GM10248 (cell line): ENCODE data around the gene ACAD10.
"Not testable (repeated sequence)": the region's sequence is repeated elsewhere in the genome, so short reads cannot be mapped to it uniquely, and the experiment has no call there.

Experiments
- CTCF ChIA-PET: fragments of 300-600 bp; sonication (Branson Sonifier 250); formaldehyde crosslinking; extraction: SDS; loops from one replicate; lab custom pipeline; 2021; ENCODE audit warnings: antibody characterized with exemption; lab: Yijun Ruan, JAX
- POLR2A ChIA-PET: fragments of 350-650 bp; sonication (Branson Sonifier 250); formaldehyde crosslinking; extraction: SDS; loops from one replicate; lab custom pipeline; 2020; ENCODE audit warnings: antibody characterized with exemption; lab: Yijun Ruan, JAX
- DNase-seq: peaks from one replicate; pipeline ENCODE4 v3.0.0; 2012; ENCODE audit errors: extremely low spot score
- TF ChIP-seq, protein P1 (sequence below): IDR thresholded peaks from 2 replicates; pipeline ENCODE4 v1.5.1; 2012; ENCODE audit warnings: mild to moderate bottlenecking, low read depth; ENCODE audit errors: extremely low read depth, missing control alignments, control extremely low read depth

Gene ACAD10

DNA sequence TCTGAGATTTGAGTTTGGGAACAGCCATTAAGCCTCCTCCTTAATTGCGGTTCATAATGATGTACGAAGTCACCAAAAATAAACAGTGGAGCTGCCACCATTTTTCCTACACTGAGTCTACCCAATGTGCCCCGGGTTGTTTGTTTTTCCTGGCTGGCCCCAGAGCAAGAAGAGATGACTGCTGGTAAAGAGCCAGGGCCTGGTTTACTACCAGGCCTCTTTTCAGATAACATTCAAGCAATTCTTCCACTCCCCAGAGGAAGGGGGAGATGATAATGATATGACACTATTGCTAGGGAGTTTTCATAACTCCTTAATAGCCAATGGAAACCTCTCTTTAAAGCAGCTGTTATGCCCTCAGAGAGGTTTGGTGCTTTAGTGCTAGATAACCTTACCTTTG lies 42.4 kb upstream of the ACAD10 start:
- CTCF ChIA-PET, result interaction anchor here (1.3 kb wide), 1 partner anchor 10 kb away, joined by 3 read pairs; no protein-coding TSS in a partner anchor
- TF ChIP-seq, protein P1, sequence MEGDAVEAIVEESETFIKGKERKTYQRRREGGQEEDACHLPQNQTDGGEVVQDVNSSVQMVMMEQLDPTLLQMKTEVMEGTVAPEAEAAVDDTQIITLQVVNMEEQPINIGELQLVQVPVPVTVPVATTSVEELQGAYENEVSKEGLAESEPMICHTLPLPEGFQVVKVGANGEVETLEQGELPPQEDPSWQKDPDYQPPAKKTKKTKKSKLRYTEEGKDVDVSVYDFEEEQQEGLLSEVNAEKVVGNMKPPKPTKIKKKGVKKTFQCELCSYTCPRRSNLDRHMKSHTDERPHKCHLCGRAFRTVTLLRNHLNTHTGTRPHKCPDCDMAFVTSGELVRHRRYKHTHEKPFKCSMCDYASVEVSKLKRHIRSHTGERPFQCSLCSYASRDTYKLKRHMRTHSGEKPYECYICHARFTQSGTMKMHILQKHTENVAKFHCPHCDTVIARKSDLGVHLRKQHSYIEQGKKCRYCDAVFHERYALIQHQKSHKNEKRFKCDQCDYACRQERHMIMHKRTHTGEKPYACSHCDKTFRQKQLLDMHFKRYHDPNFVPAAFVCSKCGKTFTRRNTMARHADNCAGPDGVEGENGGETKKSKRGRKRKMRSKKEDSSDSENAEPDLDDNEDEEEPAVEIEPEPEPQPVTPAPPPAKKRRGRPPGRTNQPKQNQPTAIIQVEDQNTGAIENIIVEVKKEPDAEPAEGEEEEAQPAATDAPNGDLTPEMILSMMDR, result no peak
- DNase-seq, result no peak
- POLR2A ChIA-PET, result no interaction called here

DNA sequence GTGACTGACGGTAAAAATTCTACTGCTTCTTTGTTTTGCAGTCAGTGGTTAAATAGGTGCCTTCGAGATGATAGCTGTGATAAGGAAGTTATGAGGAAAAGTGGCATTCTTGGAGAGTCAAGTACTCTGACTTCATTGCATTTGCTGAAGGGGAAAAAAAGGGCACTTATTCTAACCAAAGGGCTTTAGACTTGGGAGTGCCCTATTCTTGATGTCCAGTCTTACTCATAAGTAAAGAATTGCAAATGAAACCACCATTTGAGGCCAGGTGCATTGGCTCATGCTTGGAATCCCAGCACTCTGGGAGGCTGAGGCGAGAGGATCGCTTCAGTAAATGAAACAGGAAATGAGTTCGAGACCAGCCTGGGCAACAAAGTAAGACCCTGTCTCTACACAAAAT lies 40.4 kb upstream of the ACAD10 start:
- TF ChIP-seq, protein P1, result no peak
- CTCF ChIA-PET, result interaction anchor here (1.5 kb wide), 1 partner anchor 167 kb away, joined by 3 read pairs; no protein-coding TSS in a partner anchor
- POLR2A ChIA-PET, result no interaction called here
- DNase-seq, result no peak

DNA sequence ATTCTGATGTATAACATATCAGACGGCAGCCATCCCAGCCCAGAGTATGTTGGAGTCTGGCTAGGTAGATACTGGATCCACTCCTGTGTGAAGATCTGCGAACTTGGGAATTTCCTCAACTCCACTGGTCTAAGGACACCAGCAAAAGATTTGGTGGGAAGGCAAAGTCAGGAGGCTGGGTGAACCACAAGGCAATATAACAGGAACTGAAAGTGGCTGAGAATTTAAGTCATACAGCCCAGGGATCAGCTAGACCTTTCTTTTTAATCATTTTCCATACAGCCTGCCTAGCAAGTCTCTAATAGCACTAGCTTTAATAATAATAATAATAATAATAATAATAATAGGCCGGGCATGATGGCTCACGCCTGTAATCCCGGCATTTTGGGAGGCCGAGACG lies 34.9 kb upstream of the ACAD10 start:
- CTCF ChIA-PET, result no interaction called here
- POLR2A ChIA-PET, result no interaction called here
- peak; percentile 33 for DNase-seq
- TF ChIP-seq, protein P1, result no peak

DNA sequence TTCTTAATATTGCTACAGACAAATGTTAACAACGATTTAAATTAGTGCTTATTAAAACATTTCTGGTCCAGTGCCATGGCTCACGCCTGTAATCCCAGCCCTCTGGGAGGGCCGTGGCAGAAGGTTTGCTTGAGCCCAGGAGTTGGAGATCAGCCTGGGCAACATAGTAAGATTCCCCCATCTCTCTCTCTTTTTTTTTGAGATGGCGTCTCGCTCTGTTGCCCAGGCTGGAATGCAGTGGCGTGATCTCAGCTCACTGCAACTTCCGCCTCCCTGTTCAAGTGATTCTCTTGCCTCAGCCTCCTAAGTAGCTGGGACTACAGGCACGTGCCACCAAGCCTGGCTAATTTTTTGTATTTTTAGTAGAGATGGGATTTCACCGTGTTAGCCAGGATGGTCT lies 33.3 kb upstream of the ACAD10 start:
- CTCF ChIA-PET, result interaction anchor here (0.7 to 1.3 kb wide), 3 partner anchors 8 to 89 kb away, joined by 3 read pairs; no protein-coding TSS in a partner anchor
- POLR2A ChIA-PET, DNase-seq: not testable (repeated sequence)

DNA sequence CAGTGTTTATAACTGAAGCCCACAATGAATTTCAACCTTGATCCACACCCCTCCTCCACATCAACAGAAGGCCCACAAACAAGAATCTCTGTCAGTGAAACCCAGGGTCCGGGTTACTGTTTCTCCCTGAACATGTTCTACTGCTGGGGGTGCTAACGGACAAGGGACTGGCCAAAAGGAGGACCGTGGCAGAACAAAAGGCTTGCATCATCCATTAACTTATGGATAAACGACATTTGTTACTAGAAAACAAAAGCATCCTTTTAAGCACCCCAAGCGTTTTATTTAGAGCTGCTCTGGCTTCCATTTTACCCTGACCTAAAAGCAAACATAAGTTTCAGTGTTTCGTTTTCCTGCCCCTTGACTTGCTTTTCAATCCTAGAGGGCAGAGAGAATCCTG lies 32.3 kb upstream of the ACAD10 start:
- CTCF ChIA-PET, result interaction anchor here (0.7 kb wide), 1 partner anchor 10 kb away, joined by 3 read pairs; no protein-coding TSS in a partner anchor
- no peak for DNase-seq
- POLR2A ChIA-PET, result no interaction called here
- TF ChIP-seq, protein P1, result no peak

DNA sequence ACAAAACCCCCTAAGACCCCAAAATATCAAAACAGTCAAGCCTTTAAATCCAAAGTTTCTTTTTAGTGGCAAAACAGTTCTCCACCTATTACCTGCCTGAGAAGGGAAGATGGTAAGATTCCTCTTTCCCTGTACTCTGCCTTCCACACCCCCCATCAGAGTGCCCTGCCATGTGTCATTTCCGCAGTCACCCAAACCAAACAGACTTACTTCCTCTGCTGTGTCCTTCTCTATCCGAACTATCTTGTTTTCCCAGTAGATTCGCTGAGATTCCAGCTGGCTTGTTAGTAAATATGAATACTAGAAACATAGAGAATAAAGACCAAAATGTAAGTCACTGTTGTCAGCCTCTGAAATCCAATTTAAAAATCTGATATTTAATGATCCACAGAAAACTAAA lies 30.5 kb upstream of the ACAD10 start:
- ChIA-PET POLR2A (no interaction called here), CTCF (interaction anchor here (1.7 kb wide), 1 partner anchor 158 kb away, joined by 3 read pairs; no protein-coding TSS in a partner anchor)
- no peak for DNase-seq
- TF ChIP-seq, protein P1, result no peak

DNA sequence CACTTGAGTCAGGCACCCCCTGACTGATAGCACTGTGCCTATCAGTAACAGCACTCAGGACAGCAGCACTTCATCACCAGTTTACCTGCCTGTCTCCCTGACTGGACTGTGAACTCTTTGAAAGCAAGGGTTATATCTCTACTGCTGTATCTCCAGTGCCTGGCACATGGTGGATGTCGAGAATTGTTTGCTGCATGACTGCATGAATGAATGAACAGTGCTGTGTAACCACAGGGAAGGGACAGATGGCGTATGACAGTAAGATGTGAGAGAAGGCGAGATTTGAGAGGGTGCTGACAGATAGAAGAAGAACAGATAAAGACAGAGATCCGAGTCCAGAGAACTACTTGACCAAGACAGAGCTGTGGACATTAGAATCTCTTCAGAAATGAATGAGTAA lies 29.8 kb upstream of the ACAD10 start:
- no peak for DNase-seq
- CTCF ChIA-PET, result no interaction called here
- POLR2A ChIA-PET, result no interaction called here
- TF ChIP-seq, protein P1, result no peak
